T follicular helper cell (primary cell): Measurements from ENCODE around the gene ATRAID.

ENCODE experiments used
- DNase-seq: peaks from one replicate; pipeline ENCODE4 v3.0.0-alpha.2; 2020; ENCODE audit warnings: low read depth

ATRAID gene

DNA sequence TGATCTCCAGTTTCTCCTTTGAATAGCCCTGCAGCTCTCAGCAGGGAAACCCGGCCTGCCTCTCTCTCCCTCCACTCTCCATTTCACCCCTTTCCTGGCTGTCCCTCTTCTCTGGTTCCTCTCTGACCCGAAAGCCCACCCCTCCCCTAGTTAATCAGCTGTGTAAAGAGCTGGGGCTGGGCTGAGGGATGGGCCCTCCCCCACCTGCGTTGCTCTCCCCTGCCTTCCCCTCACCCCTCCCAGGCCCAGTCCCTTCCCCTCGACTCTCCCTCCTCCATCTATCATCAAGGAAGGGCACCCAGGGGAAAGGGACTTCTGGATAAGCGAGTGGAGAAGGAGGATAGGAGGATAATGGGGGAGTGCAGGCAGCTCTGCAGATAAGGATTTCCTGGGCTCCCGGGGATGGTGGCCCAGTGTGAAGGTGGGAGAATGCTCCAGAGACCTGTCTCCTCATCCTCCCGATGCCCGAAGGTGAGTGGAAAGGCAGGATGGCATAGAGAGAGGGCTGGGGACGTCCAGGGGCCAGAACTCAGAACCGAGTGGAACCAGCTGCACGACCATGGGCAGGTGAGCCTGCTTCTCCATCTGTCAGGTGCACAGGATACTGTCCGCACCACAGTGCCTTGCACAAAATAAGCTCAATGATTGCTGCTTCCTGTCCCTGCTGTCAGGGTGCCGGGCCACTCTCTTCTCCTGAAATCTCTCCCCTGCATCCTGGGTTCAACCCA, 39.0 kb downstream of the ATRAID start:
- no peak for DNase-seq

DNA sequence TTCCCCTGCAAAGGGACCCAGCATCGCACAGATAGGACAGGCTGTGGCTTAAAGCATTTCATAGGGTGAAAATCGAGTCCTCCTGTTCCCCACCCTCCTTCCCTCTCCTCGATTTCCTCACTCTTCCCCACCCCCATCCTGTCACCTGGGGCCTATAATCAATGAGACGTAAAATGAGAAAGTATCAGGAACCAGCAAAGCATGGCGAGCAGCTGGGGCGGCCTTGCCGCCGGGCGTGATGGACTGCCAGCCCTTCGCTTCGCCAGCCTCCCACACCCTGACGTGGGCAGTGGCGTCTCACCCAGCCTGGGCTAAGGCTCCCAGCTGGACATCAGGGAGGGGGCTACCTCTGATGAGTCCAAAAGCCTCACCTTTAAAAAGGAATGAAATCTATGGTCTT, 39.9 kb downstream of the ATRAID start:
- DNase-seq = no peak

- DNase-seq = no peak
Measured at GRCh38 chr2:27255187-27255586, 43.3 kb downstream of the ATRAID start.

- no peak for DNase-seq
Measured at GRCh38 chr2:27255660-27256059, 43.8 kb downstream of the ATRAID start.

GRCh38 chr2:27256855-27257454, 45.1 kb downstream of the ATRAID start:
- DNase-seq = no peak

GRCh38 chr2:27258051-27258450, 46.2 kb downstream of the ATRAID start:
- no peak for DNase-seq

DNA sequence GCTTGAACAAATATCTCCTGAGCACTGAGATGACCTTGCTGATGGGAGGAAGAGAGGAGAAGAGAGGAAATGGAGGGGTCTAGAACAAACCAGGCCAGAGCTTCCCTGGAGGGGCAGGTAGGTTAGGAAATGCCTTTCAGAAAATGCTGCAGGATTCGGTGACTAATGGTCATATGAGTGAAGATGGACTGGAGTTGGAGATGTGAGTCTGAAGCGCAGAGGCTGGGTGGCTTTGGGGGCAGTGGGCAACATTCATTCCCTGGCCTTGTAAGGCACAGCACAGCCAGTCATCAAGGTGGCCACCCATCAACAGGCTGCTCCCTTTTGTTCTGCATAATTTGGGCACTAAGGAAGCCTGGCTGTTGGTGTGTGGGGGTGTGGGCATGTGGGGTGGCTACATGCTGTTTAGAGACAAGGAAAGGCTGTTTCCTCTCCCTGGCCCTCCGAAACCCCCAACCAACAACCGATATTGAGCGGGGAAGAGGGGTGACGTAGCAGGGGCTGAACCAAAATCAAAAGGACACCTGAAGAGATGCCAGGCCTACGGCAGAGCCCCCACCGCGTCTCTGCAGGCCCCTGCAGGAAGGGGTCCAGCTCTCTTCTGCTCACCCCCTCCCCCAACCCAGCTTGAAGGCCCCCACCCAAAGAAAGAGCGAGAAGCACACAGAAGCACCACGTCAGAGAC, 49.5 kb downstream of the ATRAID start:
- DNase-seq = no peak

- DNase-seq = no peak
Measured at GRCh38 chr2:27261926-27262298, 50.1 kb downstream of the ATRAID start.

DNA sequence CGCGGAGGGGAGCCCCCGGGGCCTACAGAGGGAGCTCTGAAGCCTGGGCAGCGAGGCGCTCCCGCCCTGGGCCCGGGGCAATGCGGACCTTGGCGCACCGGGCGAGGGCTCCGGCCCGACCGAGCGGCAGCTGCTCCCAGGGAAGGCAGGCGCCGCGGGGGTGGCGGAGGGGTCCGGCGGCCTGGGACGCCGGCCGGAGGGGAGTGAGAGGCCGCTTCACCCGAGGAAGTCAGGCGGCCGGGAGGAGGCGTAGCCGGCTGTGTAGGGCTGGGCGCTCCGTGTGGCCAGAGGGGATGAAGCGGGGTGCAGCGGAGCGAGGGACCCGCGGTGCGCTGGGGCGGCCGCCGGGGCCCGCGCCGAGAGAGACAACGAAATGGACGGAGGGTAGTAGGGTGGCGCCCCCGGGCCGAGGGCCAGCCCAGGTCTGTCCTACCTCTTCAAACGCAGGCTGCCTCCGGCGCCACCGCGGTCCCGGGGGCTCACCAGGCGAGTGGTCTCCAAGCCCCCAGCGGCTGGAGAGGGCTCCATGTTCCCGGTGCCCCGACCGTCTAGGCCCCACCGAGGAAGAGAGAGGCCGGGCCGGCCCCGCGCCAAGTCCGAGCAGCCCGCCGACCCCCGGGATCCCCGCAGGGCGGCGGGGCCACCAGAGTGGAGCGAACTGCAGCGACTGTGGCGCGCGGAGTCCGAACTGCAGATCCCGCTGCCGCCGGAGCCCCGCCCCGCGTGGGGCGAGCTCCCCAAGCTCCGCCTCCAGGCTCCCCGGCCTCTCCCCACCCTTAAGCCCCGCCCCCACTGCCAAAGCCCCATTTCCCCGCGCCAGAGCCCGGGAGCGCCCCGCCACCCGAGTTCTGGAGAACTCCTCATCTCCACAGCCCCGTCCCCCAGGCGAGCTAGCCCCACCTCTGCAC, 50.8 kb downstream of the ATRAID start, which contains the start of gene SLC30A3:
TSS of gene SLC30A3 (minus strand) at position 669 of the 908 bp plus-strand sequence. CDS start at position 528, 141 bp downstream.
- DNase-seq = peak; percentile 53

DNA sequence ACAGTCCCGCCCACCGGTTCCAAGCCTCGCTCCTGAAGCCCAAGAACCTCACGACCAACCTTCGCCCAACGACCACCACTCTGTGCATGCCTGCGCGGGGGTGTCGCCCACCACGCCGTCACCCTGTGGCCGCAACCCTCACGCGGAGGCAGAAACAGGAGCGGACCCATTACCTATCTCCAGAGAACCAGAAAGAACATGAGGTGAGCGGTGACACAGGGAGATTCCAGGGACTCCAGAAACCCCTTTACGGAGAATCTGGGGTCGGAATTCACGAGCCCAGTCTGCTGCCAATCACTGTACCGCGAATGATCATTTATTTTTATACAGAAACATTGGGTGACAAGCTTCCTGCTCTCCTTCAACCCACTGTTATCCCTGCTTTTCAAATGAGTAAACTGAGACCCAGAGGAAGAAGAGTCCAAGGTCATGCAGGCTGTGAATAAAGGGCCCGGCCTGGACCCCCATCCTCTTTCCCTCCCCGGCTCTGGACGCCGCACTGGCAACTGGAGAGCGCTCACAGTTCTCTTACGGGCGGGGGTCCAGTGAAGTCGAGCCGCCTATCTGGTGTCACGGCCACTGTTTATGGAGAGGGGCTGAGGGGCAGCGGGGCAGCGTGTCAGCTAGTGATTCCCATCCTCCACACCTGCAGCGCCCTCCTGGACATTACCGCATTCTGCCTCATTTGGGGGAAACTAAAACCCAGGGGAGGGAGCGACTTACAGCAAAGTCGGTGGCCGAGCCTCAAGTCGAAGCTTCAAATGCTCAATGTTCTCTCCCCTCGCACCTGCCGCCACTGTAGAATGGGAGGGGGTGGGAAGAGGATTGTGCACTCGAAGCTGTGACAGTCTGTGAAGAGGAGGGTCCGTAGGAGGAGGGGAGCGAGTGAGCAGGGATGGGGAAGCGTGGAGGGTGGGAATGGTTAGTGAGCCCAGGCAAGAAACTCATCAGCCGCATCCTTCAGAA, 51.7 kb downstream of the ATRAID start:
- no peak for DNase-seq

GRCh38 chr2:27264253-27264752, 52.5 kb downstream of the ATRAID start:
- no peak for DNase-seq

DNA sequence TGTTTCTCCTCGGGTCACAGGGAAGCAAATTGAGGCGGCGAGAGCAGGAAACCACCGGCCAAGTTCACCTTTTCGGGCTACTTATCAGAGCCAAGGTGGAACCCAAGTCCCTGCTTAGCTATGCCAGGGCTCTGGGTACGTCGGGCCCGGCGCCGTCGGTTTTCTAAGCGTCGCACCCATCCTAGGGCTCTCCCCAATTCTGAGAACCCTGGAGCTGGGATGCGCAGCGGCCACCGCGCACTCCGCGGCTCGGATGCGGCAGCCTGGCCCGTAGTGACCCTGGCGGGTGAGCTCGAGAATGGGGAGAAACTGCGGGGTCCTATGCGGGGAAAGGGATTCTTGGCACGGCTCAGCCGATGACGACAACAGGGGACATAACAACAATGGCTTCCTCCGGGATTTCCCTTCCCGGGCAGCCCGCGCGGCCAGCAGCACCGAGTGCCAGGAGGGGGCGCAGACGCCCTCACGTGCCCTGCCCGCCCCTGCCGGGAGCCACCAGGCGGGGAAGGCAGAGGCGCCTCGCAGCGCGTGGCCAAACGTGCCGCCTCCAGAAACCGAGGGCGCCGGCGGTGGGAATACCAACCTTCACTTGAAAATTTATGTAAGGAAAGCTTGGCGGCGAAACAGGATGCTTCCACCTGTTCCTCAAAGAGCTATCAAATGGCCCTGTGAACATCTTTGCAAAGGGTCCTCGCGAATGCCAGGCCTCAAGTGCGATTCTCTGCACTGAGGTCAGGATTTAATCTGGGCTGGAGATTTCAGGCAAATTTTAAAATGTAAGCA, 53.1 kb downstream of the ATRAID start:
- DNase-seq = peak; percentile 53

GRCh38 chr2:27265536-27265870, 53.7 kb downstream of the ATRAID start:
- DNase-seq = no peak
